Activated CD8-positive, alpha-beta memory T cell treated with anti-CD3 and anti-CD28 coated beads for 1 hour (primary cell): Measurements from ENCODE around the gene CUL4A.

ENCODE experiments used
- DNase-seq, 2 donors: peaks; one replicate each; pipeline ENCODE4 v3.0.0-alpha.2; 2020; ENCODE audit warnings: low read depth in 1 of 2; ENCODE audit errors: extremely low read depth in 1 of 2

The CUL4A gene

GRCh38 chr13:113207890-113208420 lies 1.5 kb upstream of the CUL4A start:
- no peak for DNase-seq

- peak; percentile 61 to 86 for DNase-seq
Measured at GRCh38 chr13:113208421-113209335, 735 bp upstream of the CUL4A start, which contains the start of gene PCID2. TSS of gene PCID2 (minus strand) at chr13:113208669. CDS start at chr13:113208634, 35 bp downstream.

- DNase-seq = peak; percentile 36 to 49
Measured at GRCh38 chr13:113209759-113210421, 477 bp downstream of the CUL4A start.

- no peak for DNase-seq
Measured at GRCh38 chr13:113210833-113211232, 1.4 kb downstream of the CUL4A start.

GRCh38 chr13:113211774-113212173 lies 2.4 kb downstream of the CUL4A start:
- DNase-seq = no peak

GRCh38 chr13:113216254-113217048 lies 7.0 kb downstream of the CUL4A start:
- no peak for DNase-seq

- no peak for DNase-seq
Measured at GRCh38 chr13:113218586-113218985, 9.2 kb downstream of the CUL4A start.

GRCh38 chr13:113219256-113219940 lies 10.0 kb downstream of the CUL4A start:
- no peak for DNase-seq

- DNase-seq = no peak
Measured at GRCh38 chr13:113220141-113220598, 10.8 kb downstream of the CUL4A start.

GRCh38 chr13:113220877-113221276 lies 11.5 kb downstream of the CUL4A start:
- DNase-seq = no peak

- DNase-seq = no peak
Measured at GRCh38 chr13:113223070-113223469, 13.7 kb downstream of the CUL4A start.

GRCh38 chr13:113224486-113224885 lies 15.1 kb downstream of the CUL4A start:
- DNase-seq = no peak

GRCh38 chr13:113225515-113225914 lies 16.1 kb downstream of the CUL4A start:
- no peak for DNase-seq

GRCh38 chr13:113226873-113227450 lies 17.5 kb downstream of the CUL4A start:
- no peak for DNase-seq

- no peak for DNase-seq
Measured at GRCh38 chr13:113229161-113229560, 19.7 kb downstream of the CUL4A start.

GRCh38 chr13:113229791-113230190 lies 20.4 kb downstream of the CUL4A start:
- DNase-seq = no peak

GRCh38 chr13:113231306-113232207 lies 22.1 kb downstream of the CUL4A start:
- DNase-seq = no peak

- no peak for DNase-seq
Measured at GRCh38 chr13:113232208-113233003, 23.0 kb downstream of the CUL4A start.
